Ishikawa (cell line): ENCODE data around the gene IRF2BPL.

Experiments
- CEBPB ChIP-seq: IDR thresholded peaks from 2 replicates; pipeline ENCODE4 v1.6.1; 2012
- CREB1 ChIP-seq: IDR thresholded peaks from 2 replicates; pipeline ENCODE4 v1.6.1; 2012; ENCODE audit warnings: low read depth
- EGR1 ChIP-seq: IDR thresholded peaks from 2 replicates; pipeline ENCODE4 v1.6.1; 2012
- EP300 ChIP-seq: IDR thresholded peaks from 2 replicates; pipeline ENCODE4 v1.6.1; 2012; ENCODE audit warnings: borderline replicate concordance
- FOXM1 ChIP-seq: IDR thresholded peaks from 2 replicates; pipeline ENCODE4 v1.6.1; 2012; ENCODE audit warnings: low read depth, borderline replicate concordance
- NFIC ChIP-seq: IDR thresholded peaks from 2 replicates; pipeline ENCODE4 v1.6.1; 2012
- RAD21 ChIP-seq: IDR thresholded peaks from 2 replicates; pipeline ENCODE4 v1.6.1; 2012; ENCODE audit warnings: low read depth
- TAF1 ChIP-seq: IDR thresholded peaks from 2 replicates; pipeline ENCODE4 v1.6.1; 2012; ENCODE audit warnings: low read depth, mild to moderate bottlenecking
- TCF12 ChIP-seq: IDR thresholded peaks from 2 replicates; pipeline ENCODE4 v1.6.1; 2012; ENCODE audit warnings: low read depth
- TEAD4 ChIP-seq: IDR thresholded peaks from 2 replicates; pipeline ENCODE4 v1.6.1; 2012
- YY1 ChIP-seq: IDR thresholded peaks from 2 replicates; pipeline ENCODE4 v1.6.1; 2012; ENCODE audit warnings: low read depth
- ZBTB7A ChIP-seq: IDR thresholded peaks from 2 replicates; pipeline ENCODE4 v1.6.1; 2012; ENCODE audit warnings: low read depth
- TF ChIP-seq, protein P1 (sequence below): IDR thresholded peaks from 2 replicates; pipeline ENCODE4 v1.6.1; 2012; ENCODE audit warnings: low read depth, mild to moderate bottlenecking
- TF ChIP-seq, protein P2 (sequence below): IDR thresholded peaks from 2 replicates; pipeline ENCODE4 v1.6.1; 2012
- TF ChIP-seq, protein P3 (sequence below): IDR thresholded peaks from 2 replicates; pipeline ENCODE4 v1.6.1; 2012

Gene IRF2BPL

DNA sequence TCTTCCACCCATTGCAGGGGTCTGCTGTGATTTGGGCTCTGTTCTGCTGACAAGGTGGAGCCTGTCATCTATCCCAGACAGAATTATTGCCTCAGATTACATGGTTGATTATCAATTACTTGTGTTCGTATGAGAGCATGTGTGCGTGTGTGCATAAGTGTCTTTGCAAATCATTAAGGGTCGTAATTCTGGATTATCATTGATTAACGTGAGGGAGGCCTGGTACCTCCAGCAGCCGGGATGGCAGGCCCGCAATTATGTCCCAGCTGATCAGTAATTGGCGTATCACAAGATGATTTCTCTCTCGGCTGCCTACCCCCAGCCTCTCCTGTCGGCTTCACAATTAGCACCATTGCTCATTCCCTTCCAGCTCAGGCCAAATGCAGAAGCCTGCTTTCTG, 29.6 kb upstream of the IRF2BPL start:
- no peak for TF ChIP-seq CEBPB
- TF ChIP-seq TAF1, result no peak
- no peak for TF ChIP-seq EP300
- TF ChIP-seq CREB1, result no peak
- TF ChIP-seq TEAD4, result no peak

DNA sequence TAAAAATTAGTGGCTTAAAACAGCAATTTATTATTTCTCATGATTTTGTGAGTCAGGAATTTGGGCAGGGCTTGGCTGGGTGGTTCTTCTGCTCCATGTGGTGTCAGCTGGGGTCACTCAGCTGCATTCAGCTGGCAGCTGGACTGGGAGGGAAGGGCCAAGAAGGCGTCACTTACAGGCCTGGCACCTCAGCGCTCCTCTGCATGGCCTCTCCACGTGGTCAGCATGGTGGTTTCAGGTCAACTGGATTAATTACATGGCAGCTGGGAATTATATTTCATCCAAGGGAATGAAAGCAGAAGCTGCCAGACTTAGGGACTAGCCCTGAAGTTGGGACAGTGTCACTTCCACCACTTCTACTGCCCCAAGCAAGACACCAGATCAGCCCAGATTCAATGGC, 27.5 kb upstream of the IRF2BPL start:
- no peak for TF ChIP-seq ZBTB7A
- no peak for TF ChIP-seq CREB1
- TF ChIP-seq, protein P1, sequence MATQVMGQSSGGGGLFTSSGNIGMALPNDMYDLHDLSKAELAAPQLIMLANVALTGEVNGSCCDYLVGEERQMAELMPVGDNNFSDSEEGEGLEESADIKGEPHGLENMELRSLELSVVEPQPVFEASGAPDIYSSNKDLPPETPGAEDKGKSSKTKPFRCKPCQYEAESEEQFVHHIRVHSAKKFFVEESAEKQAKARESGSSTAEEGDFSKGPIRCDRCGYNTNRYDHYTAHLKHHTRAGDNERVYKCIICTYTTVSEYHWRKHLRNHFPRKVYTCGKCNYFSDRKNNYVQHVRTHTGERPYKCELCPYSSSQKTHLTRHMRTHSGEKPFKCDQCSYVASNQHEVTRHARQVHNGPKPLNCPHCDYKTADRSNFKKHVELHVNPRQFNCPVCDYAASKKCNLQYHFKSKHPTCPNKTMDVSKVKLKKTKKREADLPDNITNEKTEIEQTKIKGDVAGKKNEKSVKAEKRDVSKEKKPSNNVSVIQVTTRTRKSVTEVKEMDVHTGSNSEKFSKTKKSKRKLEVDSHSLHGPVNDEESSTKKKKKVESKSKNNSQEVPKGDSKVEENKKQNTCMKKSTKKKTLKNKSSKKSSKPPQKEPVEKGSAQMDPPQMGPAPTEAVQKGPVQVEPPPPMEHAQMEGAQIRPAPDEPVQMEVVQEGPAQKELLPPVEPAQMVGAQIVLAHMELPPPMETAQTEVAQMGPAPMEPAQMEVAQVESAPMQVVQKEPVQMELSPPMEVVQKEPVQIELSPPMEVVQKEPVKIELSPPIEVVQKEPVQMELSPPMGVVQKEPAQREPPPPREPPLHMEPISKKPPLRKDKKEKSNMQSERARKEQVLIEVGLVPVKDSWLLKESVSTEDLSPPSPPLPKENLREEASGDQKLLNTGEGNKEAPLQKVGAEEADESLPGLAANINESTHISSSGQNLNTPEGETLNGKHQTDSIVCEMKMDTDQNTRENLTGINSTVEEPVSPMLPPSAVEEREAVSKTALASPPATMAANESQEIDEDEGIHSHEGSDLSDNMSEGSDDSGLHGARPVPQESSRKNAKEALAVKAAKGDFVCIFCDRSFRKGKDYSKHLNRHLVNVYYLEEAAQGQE, result no peak
- TF ChIP-seq RAD21, result no peak
- no peak for TF ChIP-seq TEAD4
- no peak for TF ChIP-seq EGR1
- TF ChIP-seq, protein P2, sequence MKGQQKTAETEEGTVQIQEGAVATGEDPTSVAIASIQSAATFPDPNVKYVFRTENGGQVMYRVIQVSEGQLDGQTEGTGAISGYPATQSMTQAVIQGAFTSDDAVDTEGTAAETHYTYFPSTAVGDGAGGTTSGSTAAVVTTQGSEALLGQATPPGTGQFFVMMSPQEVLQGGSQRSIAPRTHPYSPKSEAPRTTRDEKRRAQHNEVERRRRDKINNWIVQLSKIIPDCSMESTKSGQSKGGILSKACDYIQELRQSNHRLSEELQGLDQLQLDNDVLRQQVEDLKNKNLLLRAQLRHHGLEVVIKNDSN, result no peak
- TF ChIP-seq YY1, result no peak
- no peak for TF ChIP-seq CEBPB
- TF ChIP-seq TCF12, result no peak
- TF ChIP-seq TAF1, result no peak

DNA sequence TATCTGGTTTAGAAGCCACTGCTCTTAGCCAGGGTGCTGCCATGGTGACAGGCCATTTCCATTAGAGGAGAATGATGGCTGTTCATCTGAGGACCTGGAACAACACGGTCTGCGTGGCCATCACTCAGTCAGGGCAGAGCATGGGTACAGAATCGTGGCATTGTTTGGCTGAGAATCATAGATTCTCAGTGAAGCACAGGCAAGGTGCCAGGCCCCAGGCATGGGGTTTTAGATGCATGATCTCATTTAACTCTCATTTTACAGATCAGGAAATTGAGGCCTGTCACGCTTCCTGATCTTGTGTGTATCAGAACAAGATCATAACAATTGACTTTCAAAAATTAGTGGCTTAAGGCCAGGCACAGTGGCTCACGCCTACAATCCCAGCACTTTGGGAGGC, 26.8 kb upstream of the IRF2BPL start:
- peak; percentile 34; the same call in 1 of the 2 replicates for TF ChIP-seq EP300
- no peak for TF ChIP-seq CREB1
- TF ChIP-seq NFIC, result peak; percentile 75
- TF ChIP-seq RAD21, result no peak
- TF ChIP-seq, protein P1, result no peak
- no peak for TF ChIP-seq EGR1
- TF ChIP-seq ZBTB7A, result no peak
- 0 out of 2 replicates have a peak, but pooled peaks have one; percentile 13 for TF ChIP-seq TCF12
- TF ChIP-seq, protein P3, sequence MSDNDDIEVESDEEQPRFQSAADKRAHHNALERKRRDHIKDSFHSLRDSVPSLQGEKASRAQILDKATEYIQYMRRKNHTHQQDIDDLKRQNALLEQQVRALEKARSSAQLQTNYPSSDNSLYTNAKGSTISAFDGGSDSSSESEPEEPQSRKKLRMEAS, result no peak

DNA sequence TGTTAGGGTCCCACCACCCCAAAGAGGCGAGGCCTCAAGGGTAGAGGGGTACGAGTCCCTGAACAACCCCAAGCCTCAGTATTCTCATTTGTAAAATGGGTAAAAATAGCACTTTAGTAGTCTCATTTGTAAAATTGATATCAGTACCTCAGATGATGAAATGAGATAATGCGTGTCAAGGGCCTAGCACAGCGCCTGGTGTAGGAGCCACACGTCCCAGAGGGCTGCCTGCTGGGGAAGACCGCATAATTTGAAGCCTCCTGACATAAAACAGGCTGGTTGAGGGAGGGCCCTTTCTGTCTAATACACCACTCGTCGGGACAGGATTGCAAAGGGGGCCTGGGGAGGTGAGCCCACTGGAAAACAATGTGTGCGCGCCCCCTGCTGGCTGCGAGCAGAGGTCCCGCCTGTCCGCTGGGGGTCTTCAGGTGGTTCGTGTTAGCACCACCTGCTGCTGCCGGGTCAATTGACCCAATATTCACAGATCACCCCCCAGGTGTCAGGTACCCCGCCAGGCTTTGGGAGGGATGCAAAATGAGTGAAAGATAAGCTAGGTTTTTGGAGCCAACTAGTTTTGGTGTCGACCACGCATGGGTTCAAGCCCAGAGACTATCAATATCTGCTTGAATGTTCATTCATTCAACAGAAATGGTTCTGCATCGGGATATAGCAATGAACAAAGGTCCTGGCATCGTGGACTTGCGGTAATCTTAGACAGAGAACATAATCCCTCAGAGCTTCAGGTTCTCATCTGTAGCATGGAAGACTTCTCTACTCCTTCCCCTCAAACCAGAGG, 24.7 kb upstream of the IRF2BPL start:
- TF ChIP-seq YY1 (no peak), CREB1 (no peak), EGR1 (no peak), TEAD4 (no peak), CEBPB (no peak), ZBTB7A (peak; percentile 62; the same call in 1 of the 2 replicates), TCF12 (no peak), NFIC (no peak), RAD21 (peak; percentile 57; the same call in 1 of the 2 replicates), FOXM1 (no peak), EP300 (no peak), TAF1 (no peak)
- TF ChIP-seq, protein P3, result no peak
- TF ChIP-seq, protein P2, result no peak
- TF ChIP-seq, protein P1, result no peak
